CD14-positive monocyte (primary cell): ENCODE results near the gene TGFBRAP1. TPM values are rescaled to one million over a fixed set of nuclear protein-coding genes. Genes with fewer than 3 reads are reported as not detected.

Source experiments
- DNase-seq, 3 donors: peaks; one replicate each; pipeline ENCODE4 v3.0.0-alpha.2; 2011 to 2022
- H2AFZ ChIP-seq: 2 replicates; pipeline ENCODE4 v1.6.0; 2012; ENCODE audit warnings: mild to moderate bottlenecking, low read depth, low read length, inconsistent platforms; ENCODE audit not compliant: insufficient read depth, poor library complexity, severe bottlenecking
- H3K27ac ChIP-seq, 2 donors: 1 replicate in 1 of 2; 2 replicates in 1 of 2; pipeline ENCODE4 v1.5.1; 2012 to 2013; ENCODE audit warnings: low read length in 2 of 2, control low read depth in 1 of 2, inconsistent platforms in 1 of 2, low read depth in 1 of 2, mild to moderate bottlenecking in 1 of 2
- H3K27me3 ChIP-seq, 2 donors: one replicate each; pipeline versions ENCODE4 v1.6.0 to v1.6.1; 2011 to 2013; ENCODE audit warnings: low read length in 2 of 2; ENCODE audit not compliant: control insufficient read depth in 2 of 2, insufficient read depth in 2 of 2
- H3K36me3 ChIP-seq, 2 donors: replicated peaks in 1 of 2; 1 replicate in 1 of 2; 2 replicates in 1 of 2; pipeline versions ENCODE4 v1.5.1 to v1.6.1; 2012 to 2013; ENCODE audit warnings: low read length in 2 of 2, control low read depth in 1 of 2, inconsistent platforms in 1 of 2, mild to moderate bottlenecking in 1 of 2; ENCODE audit not compliant: insufficient read depth in 2 of 2, control insufficient read depth in 1 of 2
- H3K4me1 ChIP-seq, 2 donors: 1 replicate in 1 of 2; 2 replicates in 1 of 2; pipeline versions ENCODE4 v1.5.1 to v1.6.1; 2012 to 2013; ENCODE audit warnings: low read length in 2 of 2, control low read depth in 1 of 2, inconsistent platforms in 1 of 2, mild to moderate bottlenecking in 1 of 2, moderate library complexity in 1 of 2; ENCODE audit not compliant: insufficient read depth in 2 of 2, control insufficient read depth in 1 of 2
- H3K4me2 ChIP-seq: replicated peaks from 2 replicates; pipeline ENCODE3; 2012; ENCODE audit warnings: low read length, moderate library complexity, mild to moderate bottlenecking; ENCODE audit not compliant: poor library complexity, severe bottlenecking; ENCODE audit errors: extremely low read depth
- H3K4me3 ChIP-seq, 3 experiments: fragments of 200-600 bp in 1 of 3; sonication (generic) in 1 of 3; replicated peaks in 1 of 3; 1 replicate in 2 of 3; 2 replicates in 1 of 3; pipeline ENCODE4 v1.5.1; 2011 to 2013; ENCODE audit warnings: low read length in 3 of 3, mild to moderate bottlenecking in 3 of 3, control low read depth in 2 of 3, low read depth in 2 of 3, inconsistent platforms in 1 of 3, moderate library complexity in 1 of 3
- H3K79me2 ChIP-seq: 2 replicates; pipeline ENCODE4 v1.6.0; 2012; ENCODE audit warnings: mild to moderate bottlenecking, control low read depth, inconsistent platforms, low read length, moderate library complexity; ENCODE audit not compliant: insufficient read depth
- H3K9ac ChIP-seq: 2 replicates; pipeline ENCODE4 v1.6.0; 2017; ENCODE audit warnings: low read length, mild to moderate bottlenecking; ENCODE audit not compliant: insufficient read depth, poor library complexity, severe bottlenecking
- H3K9me3 ChIP-seq, 2 donors: replicated peaks in 1 of 2; 1 replicate in 1 of 2; 2 replicates in 1 of 2; pipeline versions ENCODE4 v1.5.1 to v1.6.1; 2012 to 2013; ENCODE audit warnings: low read length in 2 of 2, control low read depth in 1 of 2; ENCODE audit not compliant: control insufficient read depth in 1 of 2, insufficient read depth in 1 of 2
- H4K20me1 ChIP-seq: 2 replicates; pipeline ENCODE4 v1.6.0; 2012; ENCODE audit warnings: mild to moderate bottlenecking, low read length, control low read depth, moderate library complexity; ENCODE audit not compliant: insufficient read depth
- H3K27ac Mint-ChIP-seq, 7 donors: one replicate each; pipeline ENCODE4 v1.8.0; 2020; ENCODE audit warnings: mild to moderate bottlenecking in 7 of 7, mixed read lengths in 7 of 7, moderate library complexity in 6 of 7, inconsistent platforms in 2 of 7
- H3K27me3 Mint-ChIP-seq, 3 donors: one replicate each; pipeline ENCODE4 v1.8.0; 2021 to 2022; ENCODE audit warnings: low read depth in 3 of 3, mild to moderate bottlenecking in 3 of 3, mixed read lengths in 3 of 3, moderate library complexity in 3 of 3, inconsistent platforms in 1 of 3
- H3K36me3 Mint-ChIP-seq, 2 donors: one replicate each; pipeline ENCODE4 v1.8.0; 2020; ENCODE audit warnings: mixed read lengths in 2 of 2, inconsistent platforms in 1 of 2, mild to moderate bottlenecking in 1 of 2
- H3K4me1 Mint-ChIP-seq: one replicate; pipeline ENCODE4 v1.8.0; 2020; ENCODE audit warnings: mild to moderate bottlenecking, mixed read lengths
- H3K4me3 Mint-ChIP-seq, 2 donors: one replicate each; pipeline ENCODE4 v1.8.0; 2020; ENCODE audit warnings: mild to moderate bottlenecking in 2 of 2, mixed read lengths in 2 of 2, moderate library complexity in 1 of 2
- H3K9me3 Mint-ChIP-seq, 7 donors: one replicate each; pipeline ENCODE4 v1.8.0; 2020 to 2022; ENCODE audit warnings: mixed read lengths in 7 of 7, mild to moderate bottlenecking in 6 of 7, moderate library complexity in 6 of 7, inconsistent platforms in 2 of 7
- WGBS: methylation state at CpG from one replicate; pipeline ENCODE4 v1.1.5; 2013; ENCODE audit warnings: missing lambda C conversion rate; ENCODE audit not compliant: insufficient coverage; 5-methylcytosine and 5-hydroxymethylcytosine counted together
- intact Hi-C, 2 donors: fragments of 100-400 bp; cut with micrococcal nuclease; formaldehyde crosslinking; loops; one replicate each; pipeline versions ENCODE4 v1.15.0 to v1.15.1; 2023
- polyA plus RNA-seq, 3 donors: library from polyadenylated mRNA; depleted of rRNA in 1 of 3; unstranded in 2 of 3; stranded (reverse) in 1 of 3; fragments of 300-500 nt in 2 of 3; fragments of >200 nt in 1 of 3; fragmentation: Illumina TruSeq in 2 of 3; gene quantifications; 1 replicate in 2 of 3; 2 replicates in 1 of 3; pipeline ENCODE4 v1.2.3, GENCODE V29; 2012 to 2021
- TF ChIP-seq, protein P1 (sequence below): fragments of 200-600 bp; IDR thresholded peaks from one replicate; pipeline ENCODE4 v1.8.0; 2022; ENCODE audit warnings: antibody characterized with exemption, mild to moderate bottlenecking

Gene TGFBRAP1
- polyA plus RNA-seq, 3 donors = 10.0 to 10.5 (median 10.2) TPM

DNA sequence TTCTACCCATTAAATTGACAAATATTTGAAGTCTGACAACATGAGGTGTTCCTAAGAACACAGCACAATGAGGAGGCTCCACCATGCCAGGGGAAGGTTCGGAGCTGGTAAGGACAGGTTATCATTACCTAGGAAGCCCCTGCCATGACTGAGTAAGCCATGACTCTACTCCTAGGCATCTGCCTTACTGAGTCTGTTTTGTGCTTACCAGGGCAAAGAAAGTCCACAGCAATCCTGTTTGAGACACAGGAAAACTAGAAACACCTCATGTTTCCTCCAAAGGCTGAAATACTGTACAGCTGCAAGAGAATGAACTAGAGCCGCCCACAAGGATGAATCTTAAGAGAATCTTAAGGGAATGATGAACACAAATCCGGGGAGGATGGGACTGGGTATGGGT lies 11.6 kb downstream of the TGFBRAP1 start:
- H3K4me3 Mint-ChIP-seq = no peak overlapping the region
- H3K36me3 Mint-ChIP-seq = peaks cover 4 to 11% of the 10 kb centered on the region in 2 donors
- DNase-seq = no peak
- no peak overlapping the region for H2AFZ ChIP-seq
- peaks cover 0 to 7% of the 10 kb centered on the region in 2 donors for H3K36me3 ChIP-seq
- H3K9ac ChIP-seq = no peak overlapping the region
- H3K27me3 ChIP-seq = no peaks in the 10 kb centered on the region
- peaks cover 84% of the 10 kb centered on the region for H3K79me2 ChIP-seq
- whole genome bisulfite sequencing = 100% methylated on average over 1 of the region's 3 CpGs
- H3K27ac ChIP-seq = no peak overlapping the region
- no peak overlapping the region for H3K4me3 ChIP-seq
- H3K9me3 ChIP-seq = no peaks in the 10 kb centered on the region
- H4K20me1 ChIP-seq = peaks cover 46% of the 10 kb centered on the region
- peaks cover 18% of the 10 kb centered on the region for H3K4me1 Mint-ChIP-seq
- H3K27ac Mint-ChIP-seq = no peak overlapping the region
- no peak overlapping the region for H3K4me2 ChIP-seq
- H3K4me1 ChIP-seq = peaks cover 10 to 15% of the 10 kb centered on the region in 2 donors
- intact Hi-C loops = no loop called here
- no peaks in the 10 kb centered on the region for H3K9me3 Mint-ChIP-seq
- no peaks in the 10 kb centered on the region for H3K27me3 Mint-ChIP-seq
- TF ChIP-seq, protein P1, sequence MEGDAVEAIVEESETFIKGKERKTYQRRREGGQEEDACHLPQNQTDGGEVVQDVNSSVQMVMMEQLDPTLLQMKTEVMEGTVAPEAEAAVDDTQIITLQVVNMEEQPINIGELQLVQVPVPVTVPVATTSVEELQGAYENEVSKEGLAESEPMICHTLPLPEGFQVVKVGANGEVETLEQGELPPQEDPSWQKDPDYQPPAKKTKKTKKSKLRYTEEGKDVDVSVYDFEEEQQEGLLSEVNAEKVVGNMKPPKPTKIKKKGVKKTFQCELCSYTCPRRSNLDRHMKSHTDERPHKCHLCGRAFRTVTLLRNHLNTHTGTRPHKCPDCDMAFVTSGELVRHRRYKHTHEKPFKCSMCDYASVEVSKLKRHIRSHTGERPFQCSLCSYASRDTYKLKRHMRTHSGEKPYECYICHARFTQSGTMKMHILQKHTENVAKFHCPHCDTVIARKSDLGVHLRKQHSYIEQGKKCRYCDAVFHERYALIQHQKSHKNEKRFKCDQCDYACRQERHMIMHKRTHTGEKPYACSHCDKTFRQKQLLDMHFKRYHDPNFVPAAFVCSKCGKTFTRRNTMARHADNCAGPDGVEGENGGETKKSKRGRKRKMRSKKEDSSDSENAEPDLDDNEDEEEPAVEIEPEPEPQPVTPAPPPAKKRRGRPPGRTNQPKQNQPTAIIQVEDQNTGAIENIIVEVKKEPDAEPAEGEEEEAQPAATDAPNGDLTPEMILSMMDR = no peak

DNA sequence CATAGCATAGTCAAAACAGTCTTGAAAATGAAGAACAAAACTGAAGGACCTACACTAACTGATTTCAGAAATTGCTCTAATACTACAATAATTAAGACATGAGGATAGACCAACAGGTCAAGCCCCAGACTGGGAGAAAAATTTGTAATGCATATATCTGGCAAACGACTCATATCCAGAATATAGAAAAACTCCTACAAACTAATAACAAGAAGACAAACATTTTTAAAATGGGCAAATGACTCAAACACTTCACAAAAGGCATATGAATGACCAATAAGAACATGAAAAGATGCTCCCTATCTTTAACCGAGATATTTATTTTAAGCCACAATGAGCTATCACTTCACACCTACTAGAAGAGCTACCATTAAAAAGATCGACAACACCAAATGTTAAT lies 14.2 kb downstream of the TGFBRAP1 start:
- H3K4me1 Mint-ChIP-seq = peaks cover 20% of the 10 kb centered on the region
- Histone ChIP-seq H3K9ac (no peak overlapping the region), H3K4me2 (no peak overlapping the region), H3K79me2 (peaks cover 84% of the 10 kb centered on the region), H3K9me3 (no peaks in the 10 kb centered on the region), H2AFZ (no peak overlapping the region), H3K36me3 (no peaks in the 10 kb centered on the region), H3K4me3 (no peak overlapping the region), H3K4me1 (peaks cover 12 to 17% of the 10 kb centered on the region in 2 donors), H4K20me1 (peaks cover 43% of the 10 kb centered on the region), H3K27ac (no peak overlapping the region), H3K27me3 (no peaks in the 10 kb centered on the region)
- no peak overlapping the region for H3K27ac Mint-ChIP-seq
- H3K27me3 Mint-ChIP-seq = no peaks in the 10 kb centered on the region
- WGBS = no CpG with 5 or more reads among the region's 3 CpGs
- no peak for DNase-seq
- H3K9me3 Mint-ChIP-seq = peaks cover 0 to 2% (median 0%) of the 10 kb centered on the region in 7 donors
- H3K4me3 Mint-ChIP-seq = no peak overlapping the region
- peaks cover 0 to 5% of the 10 kb centered on the region in 2 donors for H3K36me3 Mint-ChIP-seq
- intact Hi-C loops = no loop called here
- TF ChIP-seq, protein P1 = no peak
